Putamen (tissue), 1 donor: ENCODE data around the gene NXPE1.
"Not testable (repeated sequence)": the region's sequence is repeated elsewhere in the genome, so short reads cannot be mapped to it uniquely, and the experiment has no call there.

Experiments
- DNase-seq: peaks from one replicate; pipeline ENCODE4 v3.0.0-alpha.2; 2016; ENCODE audit warnings: low spot score

Gene NXPE1

GRCh38 chr11:114559425-114560310 lies at the start of gene NXPE1:
Gene NXPE1, minus strand, starts transcription at chr11:114559881. Its CDS starts 8,680 bp downstream, at chr11:114551201.
- DNase-seq, result no peak

- no peak for DNase-seq
Observed at GRCh38 chr11:114609429-114609828, 49.7 kb upstream of the NXPE1 start.

GRCh38 chr11:114608605-114609004 lies 48.9 kb upstream of the NXPE1 start:
- DNase-seq, result not testable (repeated sequence)

DNA sequence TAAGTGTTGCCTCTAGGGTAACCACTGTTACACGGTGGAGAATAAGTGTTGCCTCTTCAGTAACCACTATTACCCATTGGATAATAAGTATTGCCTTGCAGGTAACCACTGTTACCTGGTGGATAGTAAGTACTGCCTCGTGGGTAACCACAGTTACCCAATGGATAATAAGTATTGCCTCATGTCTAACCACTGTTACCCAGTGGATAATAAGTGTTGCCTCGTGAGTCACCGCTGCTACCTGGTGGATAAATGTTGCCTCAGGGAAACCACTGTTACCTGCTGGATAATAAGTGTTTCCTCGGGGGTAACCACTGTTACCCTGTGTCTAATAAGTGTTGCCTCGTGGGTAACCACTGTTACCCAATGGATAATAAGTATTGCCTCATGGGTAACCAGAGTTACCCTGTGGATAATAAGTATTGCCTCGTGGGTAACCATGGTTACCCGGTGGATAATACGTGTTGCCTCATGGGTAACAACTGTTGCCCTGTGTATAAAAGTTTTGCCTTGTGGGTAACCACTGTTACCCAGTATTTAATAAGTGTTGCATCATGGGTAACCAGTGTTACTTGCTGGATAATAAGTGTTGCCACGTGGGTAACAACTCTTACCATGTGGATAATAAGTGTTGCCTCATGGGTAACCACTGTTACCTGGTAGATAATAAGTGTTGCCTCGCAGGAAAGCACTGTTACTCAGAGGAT lies 48.2 kb upstream of the NXPE1 start:
- DNase-seq, result no peak

GRCh38 chr11:114606802-114607075 lies 47.1 kb upstream of the NXPE1 start:
- DNase-seq, result not testable (repeated sequence)

GRCh38 chr11:114606003-114606801 lies 46.5 kb upstream of the NXPE1 start:
- DNase-seq, result no peak

GRCh38 chr11:114605370-114605769 lies 45.7 kb upstream of the NXPE1 start:
- no peak for DNase-seq

GRCh38 chr11:114604886-114605285 lies 45.2 kb upstream of the NXPE1 start:
- no peak for DNase-seq

DNA sequence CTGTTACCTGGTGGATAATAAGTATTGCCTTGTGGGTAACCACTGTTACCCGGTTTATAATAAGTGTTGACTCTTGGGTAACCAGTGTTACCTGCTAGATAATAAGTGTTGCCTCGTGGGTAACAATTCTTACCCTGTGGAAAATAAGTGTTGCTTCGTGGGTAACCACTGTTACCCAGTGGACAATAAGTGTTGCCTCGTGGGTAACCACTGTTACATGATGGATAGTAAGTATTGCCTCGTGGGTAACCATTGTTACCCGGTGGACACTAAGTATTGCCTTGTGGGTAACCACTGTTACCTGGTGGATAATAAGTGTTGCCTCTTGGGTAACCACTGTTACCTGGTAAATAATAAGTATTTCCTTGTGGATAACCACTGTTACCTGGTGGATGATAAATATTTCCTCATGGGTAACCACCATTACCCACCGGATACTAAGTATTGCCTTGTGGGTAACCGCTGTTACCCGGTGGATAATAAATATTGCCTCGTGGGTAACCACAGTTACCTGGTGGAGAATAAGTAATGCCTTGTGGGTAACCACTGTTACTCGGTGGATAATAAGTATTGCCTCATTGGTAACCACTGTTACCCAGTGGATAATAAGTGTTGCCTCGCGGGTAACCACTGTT lies 44.6 kb upstream of the NXPE1 start:
- no peak for DNase-seq

DNA sequence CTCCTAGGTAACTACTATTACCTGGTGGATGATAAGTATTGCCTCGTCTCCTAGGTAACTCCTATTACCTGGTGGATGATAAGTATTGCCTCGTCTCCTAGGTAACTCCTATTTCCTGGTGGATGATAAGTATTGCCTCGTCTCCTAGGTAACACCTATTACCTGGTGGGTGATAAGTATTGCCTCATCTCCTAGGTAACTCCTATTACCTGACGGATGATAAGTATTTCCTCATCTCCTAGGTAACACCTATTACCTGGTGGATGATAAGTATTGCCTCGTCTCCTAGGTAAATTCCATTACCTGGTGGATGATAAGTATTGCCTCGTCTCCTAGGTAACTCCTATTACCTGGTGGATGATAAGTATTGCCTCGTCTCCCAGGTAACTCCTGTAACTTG lies 43.5 kb upstream of the NXPE1 start:
- not testable (repeated sequence) for DNase-seq

GRCh38 chr11:114598461-114598860 lies 38.8 kb upstream of the NXPE1 start:
- no peak for DNase-seq

GRCh38 chr11:114596175-114596919 lies 36.7 kb upstream of the NXPE1 start:
- no peak for DNase-seq

DNA sequence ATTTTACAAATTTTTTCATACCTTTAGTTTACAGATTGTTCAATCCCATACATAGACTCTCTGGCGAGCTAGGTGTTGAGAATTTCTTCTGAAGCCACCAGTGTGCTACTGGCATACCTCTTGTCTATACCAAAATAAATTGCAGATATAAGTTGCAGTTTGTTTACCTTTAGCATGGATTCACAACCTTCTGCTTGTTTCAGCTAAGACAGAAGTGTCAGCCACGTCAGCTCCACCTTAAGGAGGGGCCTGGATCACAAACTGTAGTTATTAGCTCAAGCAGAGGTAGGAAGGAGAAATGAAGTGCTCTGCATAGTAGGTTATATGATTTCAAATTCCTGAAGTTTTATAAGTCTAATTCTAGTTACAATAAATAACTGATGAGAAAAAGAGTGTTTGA lies 35.9 kb upstream of the NXPE1 start, which contains the start of gene NXPE4:
Gene NXPE4, minus strand, starts transcription at position 216 of the 400 bp plus-strand sequence. CDS start 1,027 bp downstream, outside the sequence.
- DNase-seq, result no peak

GRCh38 chr11:114594703-114595102 lies 35.0 kb upstream of the NXPE1 start:
- DNase-seq, result no peak

DNA sequence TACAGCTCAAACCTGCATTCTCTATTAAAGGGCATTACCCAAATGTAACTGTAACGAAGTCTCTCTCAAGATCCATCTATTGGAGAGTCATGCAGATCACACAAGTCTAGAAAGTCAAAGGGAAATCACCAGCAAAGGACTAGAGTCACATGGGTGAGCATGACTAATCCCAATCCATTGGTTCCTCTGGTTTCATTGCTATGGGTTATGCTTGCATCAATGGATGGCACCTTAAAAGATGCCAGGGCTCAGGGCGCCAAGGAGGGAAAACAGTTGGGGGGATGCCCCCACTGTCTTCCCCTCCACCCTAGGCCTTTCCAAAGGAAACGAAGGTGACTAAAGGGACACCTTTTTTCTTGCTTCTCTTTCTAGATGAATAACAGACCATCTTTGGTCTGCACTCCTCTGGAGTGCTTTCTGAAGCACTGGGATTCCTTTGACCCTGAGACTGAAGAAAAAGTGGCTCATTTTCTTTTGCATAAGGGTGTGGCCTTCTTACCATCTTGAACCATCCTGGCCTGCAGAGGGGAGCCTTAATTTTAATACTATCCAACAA lies 27.8 kb upstream of the NXPE1 start:
- DNase-seq, result no peak

DNA sequence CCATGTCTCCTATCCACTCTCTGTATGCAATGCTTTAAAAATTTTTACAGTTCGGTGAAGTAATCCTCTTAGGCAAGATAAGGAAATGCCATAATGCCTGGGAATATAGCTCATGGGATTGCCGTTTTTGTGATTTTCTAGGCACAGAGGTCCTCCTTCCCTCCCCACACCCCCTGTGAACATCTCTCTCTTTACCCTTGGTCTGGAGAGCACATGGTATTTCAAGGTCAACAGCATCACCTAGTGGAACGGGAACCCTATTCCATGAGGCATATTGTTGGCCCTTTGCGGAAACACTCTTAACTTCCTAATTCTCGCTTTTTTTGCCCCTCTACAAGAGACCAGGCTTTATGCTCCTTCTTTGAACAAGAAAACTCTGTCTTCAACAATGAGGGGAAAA lies 27.1 kb upstream of the NXPE1 start:
- DNase-seq, result no peak

- no peak for DNase-seq
Observed at GRCh38 chr11:114571712-114572111, 12.0 kb upstream of the NXPE1 start.

GRCh38 chr11:114569801-114570200 lies 10.1 kb upstream of the NXPE1 start:
- DNase-seq, result no peak

DNA sequence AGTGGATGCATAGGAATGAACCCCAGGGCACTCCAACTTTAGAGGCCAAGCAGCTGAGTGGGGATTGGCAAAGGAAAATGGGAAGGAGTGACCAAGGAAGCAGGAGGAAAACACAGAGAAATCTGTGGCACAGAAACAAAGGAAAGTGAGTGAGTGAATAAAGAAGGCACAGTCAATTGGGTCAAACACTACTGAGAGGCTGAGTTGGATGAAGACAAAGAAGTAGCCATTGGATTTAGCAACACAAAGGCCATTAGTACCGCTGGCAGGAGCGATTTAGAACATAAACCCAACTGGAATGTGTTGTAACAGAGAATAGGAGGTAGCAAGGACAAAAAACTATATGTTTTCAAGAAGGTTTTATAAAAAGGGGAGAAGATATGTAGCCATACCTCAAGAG lies 6.6 kb upstream of the NXPE1 start:
- no peak for DNase-seq

- no peak for DNase-seq
Observed at GRCh38 chr11:114564831-114565230, 5.2 kb upstream of the NXPE1 start.

GRCh38 chr11:114563077-114563476 lies 3.4 kb upstream of the NXPE1 start:
- no peak for DNase-seq
